GM12892 (cell line): ENCODE measurements around the gene PGP.

Source experiments
- DNase-seq: peaks from one replicate; pipeline ENCODE4 v3.0.0; 2011; ENCODE audit not compliant: insufficient read length
- FAIRE-seq: peaks from 2 replicates; lab custom pipeline; 2011; peaks lifted over from hg19 to GRCh38; lab: Jason Lieb, UNC
- POLR2A ChIP-seq: IDR thresholded peaks from 2 replicates; pipeline ENCODE4 v1.6.1; 2011; ENCODE audit warnings: low read depth, low read length, control low read depth
- POLR2AphosphoS5 ChIP-seq: IDR thresholded peaks from 2 replicates; pipeline ENCODE4 v1.6.1; 2011; ENCODE audit warnings: low read depth, low read length, control low read depth
- TAF1 ChIP-seq: IDR thresholded peaks from 2 replicates; pipeline ENCODE4 v1.6.1; 2011; ENCODE audit warnings: low read depth, mild to moderate bottlenecking, control low read depth, low read length, borderline replicate concordance

The PGP gene

DNA sequence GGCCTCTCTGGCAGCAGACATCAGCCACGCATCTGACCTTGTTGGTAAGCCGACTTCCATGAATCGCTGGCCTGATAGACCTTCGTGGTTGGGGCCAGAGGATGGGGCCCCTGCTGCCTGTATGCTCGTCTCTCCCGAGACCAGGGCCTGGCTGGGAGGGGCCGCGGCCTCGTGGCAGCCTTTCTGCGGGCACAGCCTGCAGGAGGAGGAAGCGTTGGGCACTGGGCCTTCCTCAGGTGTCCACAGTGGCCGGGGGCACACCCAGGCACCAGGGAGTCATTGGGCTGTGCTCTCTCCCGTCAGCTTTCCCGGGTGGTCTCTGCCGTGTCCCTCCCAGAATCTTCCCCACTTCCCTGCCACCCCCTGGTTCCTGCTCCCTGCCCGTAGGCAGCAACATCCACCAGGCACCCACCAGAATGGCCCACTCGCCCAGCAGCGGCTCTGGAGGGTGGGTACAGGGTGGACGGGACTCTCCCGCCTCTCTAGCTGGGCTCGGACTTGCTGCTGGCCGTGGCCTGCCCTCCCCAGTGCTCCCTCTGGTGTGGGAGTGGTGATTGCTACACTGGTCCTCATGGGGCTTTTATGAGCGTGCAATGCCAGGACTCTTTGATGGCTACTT, 15.1 kb upstream of the PGP start:
- TF ChIP-seq POLR2AphosphoS5 (no peak), TAF1 (no peak), POLR2A (no peak)
- DNase-seq (no peak), FAIRE-seq (no peak)

DNA sequence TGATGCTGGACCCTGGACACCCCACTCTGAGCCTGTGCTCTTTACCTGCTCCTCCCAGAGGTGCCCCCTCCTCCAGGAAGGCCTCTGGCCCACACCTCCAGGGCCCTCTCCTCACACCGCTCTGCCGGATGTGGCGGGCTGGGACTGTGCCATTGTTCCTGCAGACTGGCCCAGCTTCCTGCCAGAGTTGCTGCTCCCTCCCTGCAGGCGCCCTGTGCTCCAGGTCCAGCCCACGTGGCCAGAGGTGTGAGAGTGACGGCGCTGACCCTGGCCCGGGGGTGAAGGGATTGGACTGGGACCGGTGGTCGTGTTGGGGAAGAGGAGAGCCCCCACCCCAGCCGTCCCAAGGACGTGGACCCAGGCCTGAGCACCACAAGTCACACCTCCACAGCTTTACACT, 14.5 kb upstream of the PGP start:
- no peak for TF ChIP-seq TAF1
- TF ChIP-seq POLR2A: no peak; the same call in 1 of the 2 replicates
- no peak for TF ChIP-seq POLR2AphosphoS5
- FAIRE-seq (no peak), DNase-seq (no peak)

DNA sequence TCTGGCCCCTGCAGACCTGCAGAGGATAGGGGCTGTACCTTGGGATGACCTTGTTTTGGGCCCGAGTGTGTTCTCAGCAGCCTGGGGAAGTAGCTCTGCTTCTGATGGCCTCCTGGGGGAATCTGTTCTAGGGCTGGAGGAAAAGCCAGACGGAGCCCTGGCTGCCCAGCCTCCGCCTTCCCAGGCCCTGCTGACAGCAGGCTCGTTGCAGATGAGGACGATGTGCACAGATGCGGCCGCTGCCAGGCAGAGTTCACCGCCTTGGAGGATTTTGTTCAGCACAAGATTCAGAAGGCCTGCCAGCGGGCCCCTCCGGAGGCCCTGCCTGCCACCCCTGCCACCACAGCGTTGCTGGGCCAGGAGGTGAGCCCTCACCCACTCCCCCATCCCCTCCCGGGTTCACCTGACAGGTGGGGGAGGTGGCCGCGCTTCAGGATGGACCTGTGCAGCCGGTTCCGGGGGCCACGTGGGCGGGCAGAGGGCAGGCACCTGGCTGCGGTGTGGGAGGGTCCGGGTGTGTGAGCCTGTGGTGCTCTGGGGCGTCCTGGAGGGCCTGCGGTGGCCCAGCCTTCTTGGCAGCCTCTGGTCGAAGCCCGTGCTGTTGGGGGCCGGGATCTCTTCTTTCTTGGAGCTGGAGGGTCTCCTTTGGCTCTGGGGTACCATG, 13.7 kb upstream of the PGP start:
- DNase-seq (no peak), FAIRE-seq (no peak)
- TF ChIP-seq POLR2AphosphoS5 (no peak), TAF1 (no peak), POLR2A (no peak)

DNA sequence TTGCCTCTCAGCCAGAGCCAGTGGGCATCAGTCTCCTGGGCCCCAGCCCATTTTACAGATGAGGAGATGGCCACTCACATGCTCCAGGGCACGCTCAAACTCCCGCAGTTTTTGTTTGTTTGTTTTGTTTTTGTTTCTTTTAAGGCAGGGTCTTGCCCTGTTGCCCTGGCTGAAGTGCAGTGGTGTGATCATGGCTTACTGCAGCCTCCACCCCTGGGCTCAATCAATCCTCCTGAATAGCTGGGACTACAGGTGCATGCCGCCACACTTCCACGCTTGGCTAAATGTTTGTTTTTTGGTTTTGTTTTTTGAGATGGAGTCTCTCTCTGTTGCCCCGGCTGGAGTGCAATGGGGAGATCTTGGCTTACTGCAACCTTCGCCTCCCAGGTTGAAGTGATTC, 12.3 kb upstream of the PGP start:
- TF ChIP-seq POLR2AphosphoS5 (no peak), TAF1 (no peak), POLR2A (no peak)
- no peak for FAIRE-seq

DNA sequence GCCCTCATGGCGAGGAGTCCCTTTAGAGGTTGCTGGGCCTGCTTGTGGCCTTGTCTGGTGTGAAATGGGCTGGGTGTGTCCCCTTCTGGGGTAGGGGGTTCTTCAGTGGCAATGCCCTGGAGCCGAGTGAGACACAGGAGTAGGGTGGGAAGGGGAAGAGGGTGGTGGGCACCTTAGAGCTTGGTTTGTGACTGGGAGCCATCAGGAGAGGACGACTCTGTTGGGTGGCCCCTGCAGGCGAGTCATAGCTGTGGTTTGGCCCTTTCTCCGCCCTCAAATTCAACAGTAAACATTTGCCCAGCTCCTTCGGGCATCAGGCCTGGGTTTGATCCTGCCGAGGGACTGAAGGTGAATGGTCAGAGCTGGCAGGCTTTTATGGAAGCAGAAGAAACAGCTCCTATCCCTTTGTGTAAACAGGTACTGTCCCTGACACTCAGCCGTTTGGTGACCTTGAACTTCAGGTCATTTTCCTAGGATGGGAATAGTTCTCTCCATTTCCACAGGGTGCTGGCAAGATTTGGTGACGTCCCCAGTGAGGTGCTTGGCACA, 11.7 kb upstream of the PGP start:
- TF ChIP-seq POLR2AphosphoS5: no peak
- no peak for TF ChIP-seq TAF1
- no peak for TF ChIP-seq POLR2A
- FAIRE-seq: no peak
- no peak for DNase-seq

More for the DNA sequence above, 12.3 kb upstream of the PGP start:
- DNase-seq: no peak

DNA sequence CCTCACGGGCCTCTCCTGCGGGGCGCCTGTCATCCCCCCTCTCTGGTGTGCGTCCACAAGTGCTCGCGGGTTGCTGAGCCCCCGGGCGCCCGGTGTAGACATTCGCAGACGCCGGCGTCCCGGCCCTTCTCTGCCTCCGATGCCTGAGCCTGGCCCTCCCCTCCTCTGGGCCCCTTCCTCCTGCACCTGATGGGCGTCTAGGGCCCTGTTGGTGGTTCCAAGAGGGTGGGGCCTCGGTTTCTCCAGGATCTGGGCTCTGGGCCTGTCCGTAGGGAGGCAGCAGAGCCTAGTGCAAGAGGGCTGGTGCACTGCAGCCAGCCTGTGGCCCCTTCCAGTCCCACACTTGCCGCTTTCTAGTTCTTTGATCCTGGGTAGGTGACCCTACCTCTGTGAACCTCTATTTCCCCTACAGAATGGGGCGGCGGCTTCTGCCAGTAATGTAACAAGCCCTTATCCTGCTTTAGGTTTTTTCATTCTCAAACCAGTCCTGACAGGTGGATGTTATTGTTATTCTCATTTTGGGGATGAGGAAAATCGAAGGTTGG, 9.4 kb upstream of the PGP start:
- DNase-seq (peak; percentile 69), FAIRE-seq (no peak)

DNA sequence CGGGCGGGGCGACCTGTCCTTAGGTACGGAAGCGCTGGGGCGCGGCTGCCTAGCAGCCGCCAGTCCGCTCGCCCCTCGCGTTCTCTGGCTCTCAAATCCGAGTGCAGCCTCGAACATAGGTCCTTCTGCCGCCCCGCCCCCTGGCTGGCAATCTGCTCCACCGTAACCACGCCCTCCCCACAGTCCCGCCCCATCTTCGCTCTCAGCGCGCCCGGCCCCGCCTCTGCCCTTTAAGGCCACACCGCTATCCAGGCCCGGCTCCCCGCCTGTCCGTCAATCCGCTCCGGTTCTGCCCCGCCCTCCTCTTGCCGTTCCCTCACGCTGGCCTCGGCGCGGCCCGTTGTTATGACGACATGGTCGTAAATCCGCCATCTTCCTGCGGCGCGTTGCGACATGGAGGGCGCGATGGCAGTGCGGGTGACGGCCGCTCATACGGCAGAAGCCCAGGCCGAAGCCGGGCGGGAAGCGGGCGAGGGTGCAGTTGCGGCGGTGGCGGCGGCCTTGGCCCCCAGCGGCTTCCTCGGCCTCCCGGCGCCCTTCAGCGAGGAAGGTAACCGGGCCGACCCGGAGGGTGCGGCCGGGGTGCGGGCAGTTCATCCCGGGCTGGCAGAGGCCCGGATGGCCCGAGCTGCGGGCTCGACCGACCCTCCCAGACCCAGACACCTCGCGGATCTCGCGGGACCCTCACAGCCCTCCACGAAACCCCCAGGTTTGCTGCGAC, 8.7 kb upstream of the PGP start, which contains the start of gene E4F1:
E4F1 (plus strand) TSS at position 371 of the 721 bp plus-strand sequence; CDS start at position 394, 23 bp downstream.
- TF ChIP-seq POLR2A (peak; percentile 98), POLR2AphosphoS5 (peak; percentile 97), TAF1 (peak; percentile 92)
- peak; percentile 98 for FAIRE-seq

More for the DNA sequence above, 9.4 kb upstream of the PGP start:
- TF ChIP-seq TAF1 (no peak), POLR2AphosphoS5 (no peak), POLR2A (no peak)

DNA sequence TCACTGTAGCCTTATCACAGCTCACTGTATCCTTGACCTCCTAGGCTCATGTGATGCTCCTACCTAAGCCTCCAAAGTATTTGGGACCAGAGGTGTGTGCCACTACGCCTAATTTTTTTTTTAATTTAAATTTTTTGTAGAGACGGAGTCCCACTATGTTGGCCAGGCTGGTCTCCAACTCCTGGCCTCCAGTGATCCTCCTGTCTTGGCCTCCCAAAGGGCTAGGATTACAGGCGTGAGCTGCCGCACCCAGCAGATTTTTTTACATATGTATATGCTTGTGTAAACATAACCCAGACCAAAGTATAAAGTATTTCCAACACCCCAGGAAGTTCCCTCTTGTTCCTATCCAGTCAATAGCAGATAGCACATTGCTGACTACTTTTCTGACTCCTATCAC, 1.7 kb upstream of the PGP start:
- DNase-seq (no peak), FAIRE-seq (no peak)
- TF ChIP-seq POLR2AphosphoS5 (no peak), POLR2A (no peak), TAF1 (no peak)

More for the DNA sequence above, 8.7 kb upstream of the PGP start, which contains the start of gene E4F1:
- DNase-seq: peak; percentile 100

DNA sequence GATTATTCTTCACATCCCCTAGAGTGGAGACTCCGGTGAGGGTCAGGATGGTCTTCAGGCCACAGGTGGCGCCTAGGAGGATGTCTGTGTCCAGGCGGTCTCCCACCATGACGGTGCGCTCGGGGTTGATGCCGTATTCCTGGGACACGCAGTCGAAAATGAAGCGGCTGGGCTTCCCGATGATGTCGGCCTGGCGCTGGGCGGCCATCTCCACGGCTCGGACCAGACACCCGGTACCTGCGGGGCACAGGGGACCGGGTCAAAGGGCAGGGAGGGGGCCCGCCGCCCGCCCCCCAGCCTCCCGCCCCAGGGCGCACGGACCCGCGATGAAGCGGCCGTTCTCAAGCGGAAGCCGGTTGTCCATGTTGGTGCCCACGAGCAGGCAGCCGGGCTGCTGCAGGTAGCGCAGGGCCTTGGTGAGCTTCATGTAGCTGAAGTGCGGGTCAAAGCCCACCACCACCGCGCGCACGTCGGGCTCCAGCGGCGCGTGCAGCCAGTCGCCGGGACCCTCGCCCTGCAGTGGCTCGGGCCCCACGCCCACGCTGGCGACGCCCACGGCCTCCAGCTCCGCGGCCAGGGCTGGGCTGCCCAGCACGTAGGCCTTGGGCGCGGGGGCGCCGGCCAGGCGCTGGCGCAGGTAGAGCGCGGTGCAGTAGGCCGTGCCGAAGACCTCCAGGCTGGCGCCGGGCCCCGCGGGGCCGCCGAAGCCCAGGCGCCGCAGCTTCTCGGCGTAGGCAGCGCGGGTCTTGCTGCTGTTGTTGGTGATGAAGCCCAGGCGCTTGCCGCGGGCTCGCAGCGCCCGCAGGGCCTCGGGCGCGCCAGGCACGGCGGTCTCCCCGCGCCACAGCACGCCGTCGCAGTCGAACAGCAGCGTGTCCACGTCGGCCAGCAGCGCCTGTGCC, 572 bp downstream of the PGP start:
- FAIRE-seq (no peak), DNase-seq (no peak)

More for the DNA sequence above, 572 bp downstream of the PGP start:
- TF ChIP-seq POLR2A (no peak; the same call in 1 of the 2 replicates), POLR2AphosphoS5 (no peak; the same call in 1 of the 2 replicates), TAF1 (no peak)
